A549 treated with ZK216348 at 1 μM for 4 hours (cell line): ENCODE data around the gene SERPINB1. TPM values are rescaled to one million over a fixed set of nuclear protein-coding genes. Genes with fewer than 3 reads are reported as not detected.

Experiments used
- total RNA-seq: library from RNA; stranded (reverse); fragments of 200-300 nt; extraction: Qiagen RNA extraction; gene quantifications from 5 replicates; pipeline ENCODE4 v1.2.3, GENCODE V29; 2022; ENCODE audit warnings: low read depth

SERPINB1 gene
- total RNA-seq = 44.3 to 68.9 TPM (median 47.8 TPM) in 5 replicates

GRCh38 chr6:2841264-2842138 is at the start of gene SERPINB1:
TSS of gene SERPINB1 (minus strand) at chr6:2841863. CDS start at chr6:2840586, 1,277 bp downstream.

Other genes with a start within 250 kb of the SERPINB1 start
- 0.07 to 0.19 TPM (median 0.14 TPM) in 4 of 5 replicates, not detected in the other for gene MYLK4, start 90.9 kb downstream of the SERPINB1 start, total RNA-seq
- gene WRNIP1, start 76.5 kb downstream of the SERPINB1 start, total RNA-seq = 31.9 to 41.5 TPM (median 38.5 TPM) in 5 replicates
- gene SERPINB9, start 61.4 kb upstream of the SERPINB1 start, total RNA-seq = 6.7 to 12.4 TPM (median 11.2 TPM) in 5 replicates
- 146 to 156 TPM (median 148 TPM) in 5 replicates for gene SERPINB6, start 129.7 kb upstream of the SERPINB1 start, total RNA-seq
- 68.4 to 80.9 TPM (median 72.7 TPM) in 5 replicates for gene NQO2, start 158.0 kb upstream of the SERPINB1 start, total RNA-seq
- gene RIPK1, start 226.6 kb upstream of the SERPINB1 start, total RNA-seq = 11.4 to 15.4 TPM (median 12.7 TPM) in 5 replicates